ENCODE measurements around the gene COL5A3. TPM values are rescaled to one million over a fixed set of nuclear protein-coding genes. Genes with fewer than 3 reads are reported as not detected.
"Not testable (repeated sequence)": the region's sequence is repeated elsewhere in the genome, so short reads cannot be mapped to it uniquely, and the experiment has no call there.

The COL5A3 gene
- total RNA-seq, 1 donor from 2014 or later = 0.68 TPM

- no peak for DNase-seq
Observed at GRCh38 chr19:9970481-9970880, 39.8 kb downstream of the COL5A3 start.

GRCh38 chr19:9969688-9969975, 40.7 kb downstream of the COL5A3 start:
- no peak for DNase-seq

- no peak for DNase-seq
Observed at GRCh38 chr19:9968820-9969687, 41.2 kb downstream of the COL5A3 start.

- DNase-seq = no peak
Observed at GRCh38 chr19:9967326-9967725, 43.0 kb downstream of the COL5A3 start.

GRCh38 chr19:9966448-9966847, 43.9 kb downstream of the COL5A3 start:
- no peak for DNase-seq

GRCh38 chr19:9966024-9966423, 44.3 kb downstream of the COL5A3 start:
- no peak for DNase-seq

GRCh38 chr19:9962623-9963290, 47.5 kb downstream of the COL5A3 start:
- DNase-seq = no peak

GRCh38 chr19:9961103-9961502, 49.2 kb downstream of the COL5A3 start:
- no peak for DNase-seq

- DNase-seq = no peak
Observed at GRCh38 chr19:9958379-9958821, 51.9 kb downstream of the COL5A3 start.

GRCh38 chr19:9956956-9957355, 53.3 kb downstream of the COL5A3 start:
- DNase-seq = no peak

GRCh38 chr19:9953802-9954542, 56.3 kb downstream of the COL5A3 start:
- DNase-seq = no peak

GRCh38 chr19:9952276-9952675, 58.0 kb downstream of the COL5A3 start:
- no peak for DNase-seq

- no peak for DNase-seq
Observed at GRCh38 chr19:9947441-9947840, 62.9 kb downstream of the COL5A3 start.

GRCh38 chr19:9946528-9947125, 63.7 kb downstream of the COL5A3 start:
- not testable (repeated sequence) for DNase-seq

- peak; percentile 28 for DNase-seq
Observed at GRCh38 chr19:9945319-9945966, 64.9 kb downstream of the COL5A3 start.

GRCh38 chr19:9943744-9944143, 66.6 kb downstream of the COL5A3 start:
- DNase-seq = no peak

- DNase-seq = no peak
Observed at GRCh38 chr19:9941671-9942070, 68.6 kb downstream of the COL5A3 start.

GRCh38 chr19:9941231-9941630, 69.1 kb downstream of the COL5A3 start:
- no peak for DNase-seq

- DNase-seq = no peak
Observed at GRCh38 chr19:9940778-9941177, 69.5 kb downstream of the COL5A3 start.

GRCh38 chr19:9939301-9939913, 70.9 kb downstream of the COL5A3 start:
- DNase-seq = peak; percentile 32

- DNase-seq = no peak
Observed at GRCh38 chr19:9937001-9937411, 73.3 kb downstream of the COL5A3 start.
